HEK293 (cell line): ENCODE data around the gene RPS6KA1.

Source experiments
- MYNN ChIP-seq: fragments of 450-650 bp; formaldehyde crosslinking; IDR thresholded peaks from 2 replicates; pipeline ENCODE4 v1.5.1; 2016; ENCODE audit warnings: missing biosample characterization, missing genetic modification characterization, borderline replicate concordance
- TF ChIP-seq, protein P1 (sequence below): fragments of 450-650 bp; formaldehyde crosslinking; IDR thresholded peaks from 2 replicates; pipeline ENCODE4 v1.5.1; 2016; ENCODE audit warnings: missing biosample characterization, missing genetic modification characterization
- TF ChIP-seq, protein P2 (sequence below): fragments of 450-650 bp; formaldehyde crosslinking; conservative IDR thresholded peaks from 2 replicates; pipeline ENCODE4 v1.5.1; 2016; ENCODE audit warnings: low read depth, missing biosample characterization, missing genetic modification characterization

DNA sequence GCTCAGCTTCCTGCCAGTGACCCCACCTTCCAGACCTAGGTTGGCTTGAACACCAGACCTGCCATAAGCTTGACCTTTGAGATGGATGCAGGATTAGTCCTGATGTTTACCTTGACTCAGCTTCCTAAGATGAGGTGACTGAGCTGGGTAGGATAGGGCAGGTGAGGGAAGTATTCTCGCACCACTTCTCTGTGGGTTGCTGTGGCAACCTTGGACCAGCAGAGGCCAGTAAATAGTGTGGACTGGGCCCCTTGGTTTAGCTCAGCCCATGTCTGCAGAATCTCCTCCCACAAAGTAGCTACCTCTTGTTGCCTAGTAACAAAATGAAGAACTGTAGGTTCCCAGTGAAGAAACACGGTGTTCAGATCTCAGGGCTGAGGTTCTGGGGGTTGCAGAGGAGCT lies 8.4 kb downstream of the RPS6KA1 start:
- TF ChIP-seq MYNN (tag by site-specific recombination), result no peak
- TF ChIP-seq, protein P1, sequence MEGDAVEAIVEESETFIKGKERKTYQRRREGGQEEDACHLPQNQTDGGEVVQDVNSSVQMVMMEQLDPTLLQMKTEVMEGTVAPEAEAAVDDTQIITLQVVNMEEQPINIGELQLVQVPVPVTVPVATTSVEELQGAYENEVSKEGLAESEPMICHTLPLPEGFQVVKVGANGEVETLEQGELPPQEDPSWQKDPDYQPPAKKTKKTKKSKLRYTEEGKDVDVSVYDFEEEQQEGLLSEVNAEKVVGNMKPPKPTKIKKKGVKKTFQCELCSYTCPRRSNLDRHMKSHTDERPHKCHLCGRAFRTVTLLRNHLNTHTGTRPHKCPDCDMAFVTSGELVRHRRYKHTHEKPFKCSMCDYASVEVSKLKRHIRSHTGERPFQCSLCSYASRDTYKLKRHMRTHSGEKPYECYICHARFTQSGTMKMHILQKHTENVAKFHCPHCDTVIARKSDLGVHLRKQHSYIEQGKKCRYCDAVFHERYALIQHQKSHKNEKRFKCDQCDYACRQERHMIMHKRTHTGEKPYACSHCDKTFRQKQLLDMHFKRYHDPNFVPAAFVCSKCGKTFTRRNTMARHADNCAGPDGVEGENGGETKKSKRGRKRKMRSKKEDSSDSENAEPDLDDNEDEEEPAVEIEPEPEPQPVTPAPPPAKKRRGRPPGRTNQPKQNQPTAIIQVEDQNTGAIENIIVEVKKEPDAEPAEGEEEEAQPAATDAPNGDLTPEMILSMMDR (tag by site-specific recombination), result peak; percentile 35; the same call in 1 of the 2 replicates
- TF ChIP-seq, protein P2, sequence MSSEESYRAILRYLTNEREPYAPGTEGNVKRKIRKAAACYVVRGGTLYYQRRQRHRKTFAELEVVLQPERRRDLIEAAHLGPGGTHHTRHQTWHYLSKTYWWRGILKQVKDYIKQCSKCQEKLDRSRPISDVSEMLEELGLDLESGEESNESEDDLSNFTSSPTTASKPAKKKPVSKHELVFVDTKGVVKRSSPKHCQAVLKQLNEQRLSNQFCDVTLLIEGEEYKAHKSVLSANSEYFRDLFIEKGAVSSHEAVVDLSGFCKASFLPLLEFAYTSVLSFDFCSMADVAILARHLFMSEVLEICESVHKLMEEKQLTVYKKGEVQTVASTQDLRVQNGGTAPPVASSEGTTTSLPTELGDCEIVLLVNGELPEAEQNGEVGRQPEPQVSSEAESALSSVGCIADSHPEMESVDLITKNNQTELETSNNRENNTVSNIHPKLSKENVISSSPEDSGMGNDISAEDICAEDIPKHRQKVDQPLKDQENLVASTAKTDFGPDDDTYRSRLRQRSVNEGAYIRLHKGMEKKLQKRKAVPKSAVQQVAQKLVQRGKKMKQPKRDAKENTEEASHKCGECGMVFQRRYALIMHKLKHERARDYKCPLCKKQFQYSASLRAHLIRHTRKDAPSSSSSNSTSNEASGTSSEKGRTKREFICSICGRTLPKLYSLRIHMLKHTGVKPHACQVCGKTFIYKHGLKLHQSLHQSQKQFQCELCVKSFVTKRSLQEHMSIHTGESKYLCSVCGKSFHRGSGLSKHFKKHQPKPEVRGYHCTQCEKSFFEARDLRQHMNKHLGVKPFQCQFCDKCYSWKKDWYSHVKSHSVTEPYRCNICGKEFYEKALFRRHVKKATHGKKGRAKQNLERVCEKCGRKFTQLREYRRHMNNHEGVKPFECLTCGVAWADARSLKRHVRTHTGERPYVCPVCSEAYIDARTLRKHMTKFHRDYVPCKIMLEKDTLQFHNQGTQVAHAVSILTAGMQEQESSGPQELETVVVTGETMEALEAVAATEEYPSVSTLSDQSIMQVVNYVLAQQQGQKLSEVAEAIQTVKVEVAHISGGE, result no peak
